HEK293 (cell line): ENCODE data around the gene NPAS1.

Source experiments
- CTCF ChIA-PET: fragments of 350-600 bp; formaldehyde crosslinking; extraction: SDS; loops from one replicate; lab custom pipeline; 2021; ENCODE audit warnings: antibody characterized with exemption; lab: Yijun Ruan, JAX
- POLR2A ChIA-PET: fragments of 300-600 bp; formaldehyde crosslinking; extraction: SDS; loops from one replicate; lab custom pipeline; 2020; ENCODE audit warnings: antibody characterized with exemption, inconsistent platforms; lab: Yijun Ruan, JAX
- H3K27ac ChIP-seq: fragments of 200-500 bp; sonication (Bioruptor generic); 2 replicates; pipeline ENCODE4 v1.5.1; 2014; ENCODE audit warnings: low read depth, low read length, control low read depth, inconsistent platforms; ENCODE audit errors: extremely low read depth
- H3K36me3 ChIP-seq, 2 experiments: fragments of 200-500 bp in 1 of 2; sonication (Bioruptor generic) in 1 of 2; 1 replicate in 1 of 2; 2 replicates in 1 of 2; pipeline ENCODE4 v1.5.1; 2014 to 2017; ENCODE audit warnings: inconsistent platforms in 2 of 2, low read length in 2 of 2; ENCODE audit not compliant: control insufficient read depth in 2 of 2, insufficient read depth in 1 of 2
- H3K4me1 ChIP-seq: fragments of 200-500 bp; sonication (Bioruptor generic); 2 replicates; pipeline ENCODE4 v1.5.1; 2014; ENCODE audit warnings: mild to moderate bottlenecking, low read length, inconsistent platforms; ENCODE audit not compliant: control insufficient read depth, insufficient read depth
- H3K4me3 ChIP-seq: 2 replicates; pipeline ENCODE4 v1.5.1; 2011; ENCODE audit warnings: low read depth, mild to moderate bottlenecking, control low read depth, low read length, moderate library complexity
- H3K9me3 ChIP-seq: fragments of 200-500 bp; sonication (Bioruptor generic); 2 replicates; pipeline ENCODE4 v1.5.1; 2014; ENCODE audit warnings: low read depth, low read length, inconsistent platforms; ENCODE audit not compliant: control insufficient read depth, insufficient read depth
- BCL11B ChIP-seq: fragments of 450-650 bp; formaldehyde crosslinking; IDR thresholded peaks from 2 replicates; pipeline ENCODE4 v1.5.1; 2016; ENCODE audit warnings: low read depth, missing biosample characterization, missing genetic modification characterization
- GFI1B ChIP-seq: fragments of 450-650 bp; formaldehyde crosslinking; IDR thresholded peaks from 2 replicates; pipeline ENCODE4 v1.5.1; 2016; ENCODE audit warnings: missing biosample characterization, missing genetic modification characterization
- IKZF3 ChIP-seq: fragments of 450-650 bp; IDR thresholded peaks from 2 replicates; pipeline ENCODE4 v1.5.0; 2018; ENCODE audit warnings: missing biosample characterization, mild to moderate bottlenecking, missing genetic modification characterization, moderate library complexity
- PRDM10 ChIP-seq: fragments of 450-650 bp; formaldehyde crosslinking; IDR thresholded peaks from 2 replicates; pipeline ENCODE4 v1.5.1; 2016; ENCODE audit warnings: missing biosample characterization, missing genetic modification characterization
- PRDM4 ChIP-seq: fragments of 450-650 bp; formaldehyde crosslinking; IDR thresholded peaks from 2 replicates; pipeline ENCODE4 v1.5.1; 2017; ENCODE audit warnings: missing biosample characterization, missing genetic modification characterization
- ZBTB44 ChIP-seq: fragments of 450-650 bp; IDR thresholded peaks from 2 replicates; pipeline ENCODE4 v1.5.1; 2018; ENCODE audit warnings: missing biosample characterization, mild to moderate bottlenecking, missing genetic modification characterization
- ZNF132 ChIP-seq: fragments of 450-650 bp; formaldehyde crosslinking; IDR thresholded peaks from 2 replicates; pipeline ENCODE4 v1.5.1; 2017; ENCODE audit warnings: missing biosample characterization, missing genetic modification characterization, borderline replicate concordance
- ZNF169 ChIP-seq: fragments of 450-650 bp; formaldehyde crosslinking; IDR thresholded peaks from 2 replicates; pipeline ENCODE4 v1.5.1; 2016; ENCODE audit warnings: missing biosample characterization, missing genetic modification characterization
- ZNF221 ChIP-seq: fragments of 450-650 bp; formaldehyde crosslinking; IDR thresholded peaks from 2 replicates; pipeline ENCODE4 v1.5.1; 2017; ENCODE audit warnings: missing biosample characterization, missing genetic modification characterization, borderline replicate concordance
- ZNF248 ChIP-seq: fragments of 450-650 bp; formaldehyde crosslinking; IDR thresholded peaks from 2 replicates; pipeline ENCODE4 v1.5.1; 2017; ENCODE audit warnings: missing biosample characterization, missing genetic modification characterization
- ZNF26 ChIP-seq: fragments of 450-650 bp; formaldehyde crosslinking; IDR thresholded peaks from 2 replicates; pipeline ENCODE4 v1.5.1; 2016; ENCODE audit warnings: missing biosample characterization, missing genetic modification characterization
- ZNF274 ChIP-seq, 2 experiments: fragments of 200-500 bp in 1 of 2; fragments of 450-650 bp in 1 of 2; sonication (Bioruptor generic) in 1 of 2; formaldehyde crosslinking in 1 of 2; IDR thresholded peaks; 2 replicates each; pipeline versions ENCODE4 v1.5.1 to v1.6.1; 2014 to 2016; ENCODE audit warnings: borderline replicate concordance in 1 of 2, inconsistent platforms in 1 of 2, low read length in 1 of 2, missing biosample characterization in 1 of 2, missing genetic modification characterization in 1 of 2
- ZNF362 ChIP-seq: fragments of 450-650 bp; formaldehyde crosslinking; IDR thresholded peaks from 2 replicates; pipeline ENCODE4 v1.5.1; 2016; ENCODE audit warnings: missing biosample characterization, missing genetic modification characterization
- ZNF514 ChIP-seq: fragments of 450-650 bp; formaldehyde crosslinking; IDR thresholded peaks from 2 replicates; pipeline ENCODE4 v1.5.1; 2016; ENCODE audit warnings: missing biosample characterization, missing genetic modification characterization
- ZNF571 ChIP-seq: fragments of 450-650 bp; formaldehyde crosslinking; IDR thresholded peaks from 2 replicates; pipeline ENCODE4 v1.5.0; 2017; ENCODE audit warnings: missing biosample characterization, missing genetic modification characterization
- ZNF645 ChIP-seq: fragments of 450-650 bp; formaldehyde crosslinking; IDR thresholded peaks from 2 replicates; pipeline ENCODE4; 2016; ENCODE audit warnings: missing biosample characterization, missing genetic modification characterization
- ZNF654 ChIP-seq: fragments of 450-650 bp; formaldehyde crosslinking; IDR thresholded peaks from 2 replicates; pipeline ENCODE4 v1.5.1; 2016; ENCODE audit warnings: low read depth, missing biosample characterization, missing genetic modification characterization
- ZNF677 ChIP-seq: fragments of 450-650 bp; IDR thresholded peaks from 2 replicates; pipeline ENCODE4 v1.5.0; 2018; ENCODE audit warnings: missing biosample characterization, mild to moderate bottlenecking, missing genetic modification characterization, moderate library complexity
- ZNF777 ChIP-seq: fragments of 450-650 bp; formaldehyde crosslinking; IDR thresholded peaks from 2 replicates; pipeline ENCODE4 v1.5.1; 2017; ENCODE audit warnings: missing biosample characterization, missing genetic modification characterization, borderline replicate concordance
- ZSCAN4 ChIP-seq: fragments of 450-650 bp; formaldehyde crosslinking; IDR thresholded peaks from 2 replicates; pipeline ENCODE4 v1.5.1; 2017; ENCODE audit warnings: missing biosample characterization, missing genetic modification characterization

NPAS1 gene

GRCh38 chr19:46985542-46986415 lies 33.9 kb upstream of the NPAS1 start (continued):
- no peak for TF ChIP-seq ZSCAN4 (tag by site-specific recombination)
- no peak for TF ChIP-seq ZNF654 (tag by site-specific recombination)
- no peak for TF ChIP-seq GFI1B (tag by site-specific recombination)
- no peak for TF ChIP-seq ZNF677 (tag by site-specific recombination)
- no peak for TF ChIP-seq ZNF221 (tag by site-specific recombination)
- TF ChIP-seq ZNF645 (tag by site-specific recombination), result no peak
- TF ChIP-seq ZNF26 (tag by site-specific recombination), result no peak
- TF ChIP-seq IKZF3 (tag by site-specific recombination), result no peak
- no peak for TF ChIP-seq ZNF571 (tag by site-specific recombination)
- TF ChIP-seq, all 188 proteins: peak for 0

GRCh38 chr19:46988614-46989230 lies 30.9 kb upstream of the NPAS1 start:
- no peaks in the 10 kb centered on the region for H3K9me3 ChIP-seq
- no peak overlapping the region for H3K4me3 ChIP-seq
- peaks cover 0 to 54% of the 10 kb centered on the region in 2 experiments; a peak in 1 of 3 replicates for H3K36me3 ChIP-seq
- CTCF ChIA-PET, result interaction anchor here (0.5 to 2.9 kb wide), 9 partner anchors 13 to 305 kb away, joined by 3 to 20 read pairs (median 4); no protein-coding TSS in a partner anchor
- H3K27ac ChIP-seq, result no peak overlapping the region
- POLR2A ChIA-PET, result interaction anchor here (0.6 to 1.2 kb wide), 3 partner anchors 127 to 185 kb away, joined by 3 to 5 read pairs (median 3); no protein-coding TSS in a partner anchor
- peaks cover 7% of the 10 kb centered on the region for H3K4me1 ChIP-seq
- TF ChIP-seq ZBTB44 (no peak), PRDM4 (tag by site-specific recombination) (no peak), ZNF132 (tag by site-specific recombination) (no peak), ZNF362 (tag by site-specific recombination) (no peak), PRDM10 (tag by site-specific recombination) (no peak), ZNF248 (tag by site-specific recombination) (no peak), ZNF514 (tag by site-specific recombination) (no peak), ZNF274 (IDR thresholded peaks at IDR 0.05; ENCODE audit: low read length) (no peak), ZNF274 (tag by site-specific recombination; IDR thresholded peaks at IDR 0.05; ENCODE audit: borderline replicate concordance) (no peak), ZNF169 (tag by site-specific recombination) (no peak), BCL11B (tag by site-specific recombination) (no peak), ZNF777 (no peak)
